ENCODE results near the gene COPG2.

The COPG2 gene

GRCh38 chr7:130491841-130492522 lies 176.6 kb downstream of the COPG2 start, which contains the start of gene MEST:
TSS of gene MEST (plus strand) at chr7:130492085. CDS start at chr7:130492314, 229 bp downstream.
- no peak for DNase-seq

DNA sequence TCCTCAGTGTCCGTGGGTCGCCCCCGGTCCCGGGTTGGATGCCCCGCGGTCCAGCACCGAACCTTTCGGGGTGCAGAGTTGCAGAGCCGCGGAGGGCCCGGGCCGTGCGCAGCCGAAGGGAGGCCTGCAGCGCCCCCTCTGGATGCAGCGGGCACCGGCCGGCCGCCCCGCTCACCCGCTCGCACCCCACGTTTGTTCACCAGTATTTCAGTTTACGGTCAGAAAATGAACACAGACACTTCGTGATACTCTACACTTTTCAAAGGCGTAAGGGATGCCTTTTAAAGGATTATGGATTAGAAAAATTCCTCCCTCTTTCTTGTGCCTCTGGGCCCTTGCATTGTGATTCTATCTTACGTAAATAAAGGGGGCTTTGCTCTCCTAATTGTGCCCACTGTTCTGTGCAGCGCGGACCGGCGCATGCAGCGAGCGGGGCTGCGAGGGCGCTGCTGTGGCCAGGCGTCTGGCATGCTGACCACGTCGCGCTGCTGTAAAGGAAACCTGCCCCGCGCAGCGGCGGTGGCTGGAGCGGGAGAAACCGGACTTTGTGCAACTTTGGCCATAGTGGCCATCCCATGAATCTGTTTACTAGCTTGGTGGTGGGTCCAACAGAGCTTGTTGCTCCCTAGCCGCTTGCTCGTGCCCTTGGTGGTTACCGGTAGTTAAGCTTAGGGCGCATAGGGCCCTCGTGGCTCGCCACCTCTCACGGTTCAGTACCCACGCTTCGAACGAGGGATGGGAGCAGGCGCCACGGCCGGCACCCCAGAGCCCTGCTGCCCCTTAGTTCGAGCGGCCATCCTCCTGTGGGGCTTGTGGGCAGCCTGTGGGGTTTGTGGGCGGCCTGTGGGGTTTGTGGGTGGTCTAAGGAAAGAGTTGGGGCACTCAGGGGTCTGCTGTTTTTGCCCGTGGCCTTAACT lies 177.4 kb downstream of the COPG2 start:
- DNase-seq: peak; percentile 16

DNA sequence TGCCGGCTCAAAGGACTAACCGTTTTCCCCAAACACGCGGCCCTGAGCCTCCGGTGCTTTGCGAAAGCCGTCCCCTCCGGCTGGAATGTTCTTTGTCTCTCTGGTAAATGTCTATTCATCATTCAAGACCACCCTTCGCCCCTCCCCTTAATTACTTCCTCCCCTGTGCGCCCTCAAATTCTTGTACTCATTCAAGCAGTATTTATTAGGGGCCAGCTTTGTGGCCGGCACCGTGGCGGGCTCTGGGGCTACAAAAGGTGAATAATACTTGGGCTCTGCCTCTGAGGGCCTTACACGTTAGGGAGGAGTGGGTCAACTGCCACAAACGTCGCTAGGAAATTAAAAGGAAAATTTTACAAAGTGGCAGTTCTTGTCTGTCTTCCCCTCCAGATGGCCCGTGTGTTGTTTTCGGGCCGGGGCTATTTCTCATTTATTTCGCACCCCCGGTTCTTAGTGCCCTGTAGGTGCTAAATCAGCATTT lies 178.2 kb downstream of the COPG2 start:
- no peak for DNase-seq

GRCh38 chr7:130489140-130489983 lies 179.2 kb downstream of the COPG2 start:
- DNase-seq: no peak

GRCh38 chr7:130488392-130489139 lies 180.0 kb downstream of the COPG2 start:
- no peak for DNase-seq

- DNase-seq: no peak
Measured at GRCh38 chr7:130486954-130487436, 181.6 kb downstream of the COPG2 start.

GRCh38 chr7:130486114-130486953 lies 182.2 kb downstream of the COPG2 start:
- DNase-seq: peak; percentile 43

DNA sequence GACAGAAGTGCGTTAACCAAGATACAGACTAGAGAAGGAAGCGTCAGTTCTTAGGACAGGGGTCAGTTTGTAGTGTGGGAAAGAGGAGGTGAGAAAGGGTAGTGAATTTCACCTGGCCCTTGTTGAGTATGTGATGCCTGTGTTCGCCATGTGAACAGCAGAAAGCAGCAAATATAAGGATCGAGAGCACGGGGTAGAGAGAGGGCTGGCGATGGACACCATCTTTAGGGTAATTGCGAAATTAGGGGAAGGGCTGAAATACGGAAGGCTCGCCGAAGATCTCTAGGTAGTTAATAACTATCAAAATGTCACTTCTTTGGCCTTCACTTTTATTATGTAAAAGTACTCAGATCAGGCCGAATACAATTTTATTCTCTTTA lies 182.8 kb downstream of the COPG2 start:
- no peak for DNase-seq

DNA sequence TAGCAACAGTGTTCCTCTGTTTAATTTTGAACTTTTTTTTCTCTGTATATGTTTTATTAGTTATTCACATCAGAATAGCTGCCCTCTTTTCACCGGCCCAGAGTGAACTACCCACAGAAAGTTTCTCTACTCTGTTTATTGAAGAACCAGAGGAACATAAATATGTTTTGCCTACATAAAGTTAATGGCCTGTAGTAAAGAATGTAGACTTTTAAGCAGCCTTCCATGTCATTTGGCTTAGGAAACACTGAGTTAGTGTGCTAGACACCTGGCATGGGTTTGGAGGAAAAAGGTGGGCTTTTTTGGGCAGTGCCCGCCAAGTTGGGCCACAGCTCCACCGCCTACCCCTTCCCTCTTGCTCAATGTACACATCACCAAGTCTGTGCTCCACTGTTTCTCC lies 185.5 kb downstream of the COPG2 start:
- no peak for DNase-seq

- DNase-seq: no peak
Measured at GRCh38 chr7:130481898-130482297, 186.7 kb downstream of the COPG2 start.

- DNase-seq: no peak
Measured at GRCh38 chr7:130479716-130480400, 188.7 kb downstream of the COPG2 start.

- DNase-seq: no peak
Measured at GRCh38 chr7:130478991-130479390, 189.6 kb downstream of the COPG2 start.

- peak; percentile 27 for DNase-seq
Measured at GRCh38 chr7:130476297-130477150, 192.0 kb downstream of the COPG2 start.

DNA sequence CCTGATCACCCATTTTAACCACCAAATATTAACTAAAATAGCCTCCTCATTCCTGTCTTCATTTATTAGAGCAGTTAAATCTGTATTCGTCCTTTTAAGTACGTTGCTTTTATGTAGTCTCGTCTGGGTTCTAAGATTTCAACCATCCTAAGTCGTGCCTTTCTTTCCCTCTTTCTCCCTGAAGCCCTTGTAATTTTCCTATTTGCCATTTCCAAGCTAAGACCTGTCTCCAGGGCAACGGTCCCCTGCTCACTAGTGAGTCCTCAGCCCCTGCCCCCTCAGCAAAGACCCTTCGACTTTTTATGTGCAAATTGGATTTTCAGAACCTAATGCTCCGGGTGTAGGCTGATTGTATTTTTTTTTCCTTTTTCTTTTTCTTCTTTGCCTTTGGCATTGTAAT lies 192.8 kb downstream of the COPG2 start:
- no peak for DNase-seq

- DNase-seq: no peak
Measured at GRCh38 chr7:130473876-130474275, 194.7 kb downstream of the COPG2 start.

DNA sequence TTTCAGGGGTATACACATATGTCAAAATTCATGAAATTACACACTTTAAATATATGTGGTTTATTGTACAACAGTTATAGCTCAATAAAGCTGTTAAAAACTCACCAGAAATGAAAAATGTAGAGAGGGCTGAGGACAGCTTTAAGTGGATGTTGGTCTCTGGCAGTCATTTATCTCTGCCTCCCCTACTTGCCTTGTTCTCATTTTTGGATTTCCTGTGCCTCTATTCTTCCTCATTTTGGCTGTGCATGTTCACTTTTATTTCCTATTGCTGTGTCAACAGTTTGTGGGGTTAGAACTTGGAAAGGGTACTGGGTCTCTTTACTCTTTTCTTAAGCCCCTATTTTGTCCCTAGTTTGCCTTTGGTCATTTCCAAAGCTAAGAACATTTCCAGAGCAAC lies 195.3 kb downstream of the COPG2 start:
- DNase-seq: no peak

DNA sequence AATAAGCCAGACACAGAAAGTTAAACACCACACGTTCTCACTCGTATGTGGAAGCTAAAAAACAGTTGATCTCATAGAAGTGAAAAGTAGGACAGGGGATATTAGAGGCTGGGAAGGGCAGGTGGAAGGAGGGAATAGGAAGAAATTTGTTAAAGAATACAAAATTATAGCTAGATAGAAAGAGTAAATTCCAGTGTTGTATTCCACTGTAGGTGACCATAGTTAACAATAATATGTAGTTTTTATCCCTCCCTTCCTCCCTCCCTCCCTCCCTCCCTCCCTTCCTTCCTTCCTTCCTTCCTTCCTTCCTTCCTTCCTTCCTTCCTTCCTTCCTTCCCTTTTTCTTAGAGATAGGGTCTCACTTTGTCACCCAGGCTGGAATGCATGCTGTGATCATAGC lies 196.6 kb downstream of the COPG2 start:
- DNase-seq: no peak

DNA sequence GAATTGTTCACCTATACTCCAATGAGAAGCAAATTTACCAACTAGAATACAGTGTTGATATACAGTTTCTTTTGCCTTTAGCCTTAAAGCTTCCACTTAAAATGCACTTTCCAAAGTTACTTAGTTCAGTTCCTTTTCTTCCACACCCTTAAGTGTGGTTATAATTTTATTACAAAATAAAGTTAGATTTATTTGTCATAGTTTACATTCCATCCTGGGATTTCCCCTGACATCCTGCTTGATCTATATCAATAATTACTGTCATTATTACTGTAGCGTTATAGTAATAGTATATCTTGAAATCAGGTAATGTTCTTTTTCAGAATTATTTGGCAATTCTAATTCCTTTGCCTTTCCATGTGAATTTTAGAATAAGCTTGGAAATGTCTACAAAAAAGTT lies 199.9 kb downstream of the COPG2 start:
- DNase-seq: no peak

Measured in activated CD4-positive, alpha-beta T cell treated with anti-CD3 and anti-CD28 coated beads, Interleukin-2, amount 50 U/mL, for 16 hours (primary cell).